ENCODE results near the gene MEIOSIN.

Gene MEIOSIN

DNA sequence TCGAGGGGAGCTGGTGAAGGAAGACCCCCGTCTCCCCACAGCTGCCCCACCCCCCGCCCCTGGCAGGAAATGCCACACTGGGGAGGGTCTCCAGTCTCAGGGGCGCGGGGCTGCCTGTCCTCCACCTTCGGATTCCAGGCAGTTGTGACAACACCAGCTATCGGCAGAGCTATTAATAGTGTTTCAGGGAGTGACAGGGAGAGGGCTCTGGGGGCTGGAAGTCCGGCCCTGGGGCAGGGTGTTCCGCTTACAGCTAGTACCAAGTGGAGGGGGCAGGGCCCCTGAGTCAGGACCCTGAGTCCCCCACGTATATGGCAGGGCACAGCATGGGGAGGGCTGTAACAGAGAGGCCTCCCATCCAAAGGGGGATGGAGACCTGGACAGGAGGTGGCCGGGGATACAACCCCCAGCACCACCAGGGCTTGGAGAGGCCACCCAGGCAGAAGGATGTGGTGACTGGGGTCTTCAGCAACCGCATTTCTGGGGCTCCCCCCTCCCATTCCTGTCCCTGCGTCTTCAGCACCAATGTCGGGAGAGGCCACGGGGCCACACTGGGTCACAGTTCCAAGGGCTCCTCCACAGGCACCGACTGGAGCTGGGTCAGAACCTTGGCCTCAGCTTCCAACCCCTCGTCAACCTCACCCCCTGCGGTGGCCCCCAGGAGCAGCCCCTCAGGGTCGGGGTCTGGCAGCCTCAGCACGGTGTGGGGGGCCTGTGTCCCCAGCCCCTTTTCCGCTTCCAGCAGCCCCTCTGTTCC lies 31.9 kb downstream of the MEIOSIN start:
- DNase-seq (ENCODE audit: low read depth) = no peak

GRCh38 chr19:45765702-45766295 lies 32.6 kb downstream of the MEIOSIN start:
- DNase-seq (ENCODE audit: low read depth) = no peak

- no peak for DNase-seq (ENCODE audit: low read depth)
Observed at GRCh38 chr19:45766296-45766868, 33.1 kb downstream of the MEIOSIN start.

- DNase-seq (ENCODE audit: low read depth) = peak; percentile 50
Observed at GRCh38 chr19:45766869-45767346, 33.7 kb downstream of the MEIOSIN start.

GRCh38 chr19:45767410-45767880 lies 34.2 kb downstream of the MEIOSIN start:
- peak; percentile 93 for DNase-seq (ENCODE audit: low read depth)

DNA sequence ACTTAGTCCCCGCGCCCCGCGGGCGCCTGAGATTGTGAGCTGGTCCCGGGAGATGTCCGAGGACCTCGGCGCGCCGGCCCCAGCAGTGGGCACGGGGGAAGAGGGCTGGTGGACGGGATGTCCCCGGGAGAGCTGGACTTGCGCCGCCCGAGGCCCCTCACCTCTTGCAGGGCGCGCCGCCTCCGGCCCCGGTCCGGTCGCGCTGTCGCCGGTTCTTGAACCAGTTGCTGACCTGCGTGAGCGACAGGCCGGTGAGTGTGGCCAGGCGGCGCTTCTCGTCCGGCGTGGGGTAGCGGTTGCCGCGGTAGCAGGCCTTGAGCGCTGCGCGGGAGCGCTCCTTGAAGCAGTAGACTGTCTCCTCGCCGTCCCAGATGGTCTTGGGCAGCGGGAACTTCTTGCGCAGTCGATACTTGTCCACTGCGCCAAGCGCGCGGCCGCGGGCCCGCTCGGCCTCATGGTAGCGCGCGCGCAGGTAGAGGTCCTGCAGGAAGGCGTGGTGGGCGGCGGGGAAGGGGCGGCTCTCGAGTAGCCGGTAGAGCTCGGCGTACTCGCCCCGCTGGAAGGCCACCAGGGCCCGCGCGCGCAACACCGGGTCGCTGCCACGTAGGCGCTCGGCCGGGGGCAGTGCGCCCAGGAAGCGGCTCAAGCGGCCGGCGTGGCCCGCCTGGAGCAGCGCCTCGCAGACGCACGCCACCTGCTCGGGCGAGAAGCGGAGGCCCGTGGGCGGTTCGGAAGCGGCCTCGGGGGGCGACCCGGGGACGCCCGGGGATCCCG lies 34.8 kb downstream of the MEIOSIN start:
- DNase-seq (ENCODE audit: low read depth) = peak; percentile 64

DNA sequence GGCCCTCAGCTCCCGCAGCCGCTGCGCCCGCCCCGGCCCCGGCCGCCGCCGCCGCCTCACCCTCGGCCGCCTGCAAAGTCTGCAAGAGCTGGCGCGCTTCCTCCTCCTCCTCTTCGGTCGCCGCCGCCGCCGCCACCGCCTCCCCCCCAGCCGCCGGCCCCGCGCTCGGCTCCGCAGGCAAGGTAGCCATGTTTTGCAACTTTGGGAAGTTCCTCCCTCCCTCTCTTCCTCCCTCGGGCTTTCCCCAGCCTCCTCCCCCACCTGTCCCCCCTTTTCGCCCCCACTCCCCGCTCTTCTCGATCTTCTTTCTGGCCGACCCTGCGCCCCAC lies 35.4 kb downstream of the MEIOSIN start:
- peak; percentile 61 for DNase-seq (ENCODE audit: low read depth)

DNA sequence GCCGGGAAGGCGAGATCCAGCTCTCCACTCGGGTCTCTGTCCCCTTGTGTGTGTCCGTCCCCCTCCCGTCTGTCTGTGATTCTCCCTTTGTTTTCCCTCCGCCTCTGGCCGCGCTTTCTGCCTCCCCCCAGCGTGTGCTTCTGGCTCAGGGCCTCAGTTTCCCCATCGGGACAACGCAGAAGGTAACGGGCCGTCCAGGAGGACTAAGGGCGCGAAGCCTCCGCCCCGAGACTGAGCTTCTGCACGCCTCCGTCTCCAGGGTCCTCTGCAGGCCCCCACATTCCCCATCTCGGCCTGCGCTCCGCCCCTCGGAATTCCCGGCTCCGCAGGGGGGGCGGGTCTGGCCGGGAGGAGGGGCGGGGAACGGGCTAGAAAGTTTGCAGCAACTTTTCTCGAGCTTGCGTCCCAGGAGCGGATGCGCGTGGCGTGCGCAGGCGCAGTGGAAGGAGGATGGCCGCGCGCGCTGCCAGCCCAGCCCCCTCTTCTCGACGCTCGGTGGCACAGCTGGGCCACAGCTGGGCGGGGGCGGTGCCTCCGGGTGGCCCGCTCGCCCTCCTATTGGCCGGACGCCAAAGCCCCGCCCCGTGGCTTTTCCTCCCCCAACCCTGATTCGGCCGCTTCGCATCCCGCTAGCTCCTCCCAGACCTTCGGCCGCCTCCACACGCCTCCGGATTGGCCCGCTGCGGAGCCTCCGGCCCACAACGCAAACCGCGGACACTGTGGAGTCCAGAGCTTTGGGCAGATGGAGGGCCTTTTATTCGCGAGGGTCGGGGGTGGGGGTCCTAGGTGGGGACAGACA lies 35.9 kb downstream of the MEIOSIN start, which contains the start of gene SIX5:
TSS of gene SIX5 (minus strand) at position 269 of the 799 bp plus-strand sequence. CDS start 408 bp downstream, outside the sequence.
- DNase-seq (ENCODE audit: low read depth) = peak; percentile 98

GRCh38 chr19:45769821-45770191 lies 36.6 kb downstream of the MEIOSIN start:
- DNase-seq (ENCODE audit: low read depth) = no peak

- peak; percentile 98 for DNase-seq (ENCODE audit: low read depth)
Observed at GRCh38 chr19:45770192-45771101, 37.2 kb downstream of the MEIOSIN start.

DNA sequence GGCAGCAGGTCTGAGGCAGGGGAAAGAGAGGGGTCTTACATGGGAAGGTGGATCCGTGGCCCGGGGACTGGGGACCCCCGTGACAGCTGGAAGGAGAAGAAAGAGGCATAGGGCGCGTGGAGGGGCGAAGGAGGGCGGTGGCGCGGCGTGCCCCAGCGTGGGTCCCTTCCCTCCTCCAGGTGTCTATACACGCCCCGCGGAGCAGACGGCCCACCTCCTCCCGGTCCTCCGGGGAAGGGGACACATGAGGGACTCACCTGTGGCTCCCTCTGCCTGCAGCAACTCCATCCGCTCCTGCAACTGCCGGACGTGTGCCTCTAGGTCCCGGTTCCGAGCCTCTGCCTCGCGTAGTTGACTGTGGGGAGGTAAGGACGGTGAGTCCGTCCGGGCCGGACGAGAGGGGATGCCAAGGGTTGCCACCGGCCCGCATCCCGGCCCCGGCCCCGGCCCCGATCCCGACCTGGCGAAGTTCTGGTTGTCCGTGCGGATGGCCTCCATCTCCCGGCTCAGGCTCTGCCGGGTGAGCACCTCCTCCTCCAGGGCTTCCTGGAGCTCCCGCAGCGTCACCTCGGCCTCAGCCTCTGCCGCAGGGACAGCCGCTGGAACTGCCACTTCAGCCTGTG lies 38.2 kb downstream of the MEIOSIN start:
- no peak for DNase-seq (ENCODE audit: low read depth)

GRCh38 chr19:45772130-45772840 lies 39.0 kb downstream of the MEIOSIN start:
- no peak for DNase-seq (ENCODE audit: low read depth)

DNA sequence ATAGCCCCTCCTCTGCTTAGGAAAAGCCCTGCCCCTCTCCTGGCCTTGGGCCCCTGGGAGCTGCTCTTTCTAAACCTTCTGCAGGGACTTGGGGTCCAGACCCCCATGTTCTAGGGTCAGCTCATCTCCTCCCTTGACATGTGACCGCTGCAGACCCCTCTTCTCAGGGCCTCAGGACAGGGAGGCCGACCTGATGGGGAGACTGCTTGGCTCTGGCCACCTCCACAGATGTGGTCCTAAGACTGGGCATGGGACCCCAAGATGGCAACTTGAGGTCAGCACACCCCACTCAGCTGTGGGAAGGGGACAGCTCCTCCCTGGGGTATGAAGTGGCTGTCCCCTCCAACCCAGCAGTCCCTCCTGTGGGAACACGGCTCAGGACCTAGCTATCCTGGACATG lies 39.7 kb downstream of the MEIOSIN start:
- DNase-seq (ENCODE audit: low read depth) = no peak

DNA sequence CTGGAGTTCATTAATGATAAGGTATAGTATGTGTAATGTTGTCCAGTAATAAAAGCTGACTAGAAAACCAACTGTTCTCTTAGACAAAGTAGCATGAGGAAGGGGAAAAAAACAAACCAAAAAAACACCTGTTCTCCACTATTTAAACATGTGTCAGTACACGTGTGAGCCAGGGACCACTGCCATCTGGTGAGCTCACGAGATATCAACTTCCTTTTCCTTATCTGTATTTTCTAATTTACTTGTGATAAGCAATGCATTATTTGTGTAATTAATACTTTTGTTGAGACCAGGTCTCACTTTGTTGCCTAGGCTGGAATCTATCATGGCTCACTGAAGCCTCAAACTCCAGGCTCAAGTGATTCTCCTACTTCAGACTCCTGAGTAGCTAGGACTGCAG lies 40.1 kb downstream of the MEIOSIN start:
- no peak for DNase-seq (ENCODE audit: low read depth)

DNA sequence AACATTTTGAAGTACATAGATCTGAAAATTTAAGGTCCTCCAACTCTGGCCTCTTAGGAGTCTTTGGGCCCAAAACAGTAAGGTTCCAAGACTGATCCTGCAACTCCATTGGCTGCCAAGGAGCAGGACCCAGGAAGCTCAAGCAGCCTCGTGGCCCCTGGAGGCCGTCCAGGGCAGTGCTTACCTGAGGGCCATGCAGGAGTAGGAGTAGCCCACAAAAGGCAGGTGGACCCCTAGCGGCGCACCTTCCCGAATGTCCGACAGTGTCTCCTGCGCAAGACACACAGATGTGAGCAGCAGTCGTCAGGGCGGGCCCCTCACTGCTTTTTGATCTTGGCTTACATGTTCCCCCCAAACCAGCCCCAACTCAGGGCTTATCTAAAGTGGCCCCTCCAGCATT lies 41.5 kb downstream of the MEIOSIN start:
- DNase-seq (ENCODE audit: low read depth) = no peak

DNA sequence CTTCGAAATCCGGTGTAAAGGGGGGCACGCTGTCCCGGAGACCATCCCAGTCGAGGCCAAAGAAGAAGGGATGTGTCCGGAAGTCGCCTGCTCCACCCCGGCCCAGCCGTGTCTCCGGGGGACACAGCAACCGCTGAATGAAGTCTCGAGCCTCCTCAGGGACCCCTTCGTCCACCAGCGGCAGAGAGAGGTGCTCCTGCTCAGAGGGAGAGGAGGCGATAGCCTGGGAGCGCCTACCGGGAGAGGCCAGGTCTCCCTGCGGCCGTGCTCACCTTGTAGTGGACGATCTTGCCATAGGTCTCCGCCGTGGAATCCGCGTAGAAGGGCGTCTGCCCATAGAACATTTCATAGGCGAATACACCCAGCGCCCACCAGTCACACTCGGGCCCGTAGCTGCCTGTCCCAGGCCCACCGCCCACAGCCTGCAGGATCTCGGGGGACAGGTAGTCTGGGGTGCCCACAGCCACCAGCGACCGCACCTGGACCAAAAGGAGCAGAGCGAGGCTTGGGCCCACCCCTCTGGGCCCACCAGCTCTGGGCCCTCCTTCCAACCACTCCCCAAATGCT lies 44.2 kb downstream of the MEIOSIN start:
- DNase-seq (ENCODE audit: low read depth) = no peak

DNA sequence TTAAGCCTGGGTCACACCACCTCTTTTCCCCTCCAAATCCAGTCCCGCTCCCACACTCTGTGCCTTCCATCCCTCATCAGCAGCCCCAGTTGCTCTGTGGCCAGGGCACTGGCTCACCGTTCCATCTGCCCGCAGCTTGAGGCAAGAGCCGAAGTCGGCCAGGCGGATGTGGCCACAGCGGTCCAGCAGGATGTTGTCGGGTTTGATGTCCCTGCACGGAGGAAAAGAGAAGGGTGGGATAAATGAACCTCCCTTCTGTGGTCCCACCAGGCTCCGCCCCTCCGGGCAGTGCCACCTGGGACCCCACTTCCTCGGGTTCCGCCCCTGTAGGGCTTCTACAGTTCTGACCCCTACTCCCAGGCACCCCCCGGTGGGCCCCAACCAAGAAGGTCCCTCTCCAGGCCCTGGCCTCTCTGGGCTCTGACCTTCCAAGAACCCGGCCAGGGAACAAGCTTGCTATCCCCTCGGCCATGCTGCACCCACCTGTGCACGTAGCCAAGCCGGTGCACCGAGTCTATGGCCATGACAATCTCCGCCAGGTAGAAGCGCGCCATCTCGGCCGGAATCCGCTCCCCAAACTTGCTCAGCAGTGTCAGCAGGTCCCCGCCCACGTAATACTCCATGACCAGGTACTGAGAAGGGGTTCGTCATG lies 44.9 kb downstream of the MEIOSIN start:
- no peak for DNase-seq (ENCODE audit: low read depth)
